HG02885 (cell line): Measurements from ENCODE around the gene SHLD3.
A peak's percentile ranks its signal among the peaks of the same experiment; 100 is the strongest.
"Not testable (repeated sequence)": the region's sequence is repeated elsewhere in the genome, so short reads cannot be mapped to it uniquely, and the experiment has no call there.

ENCODE experiments used
- ATAC-seq: cut with Tn5 transposase; IDR thresholded peaks from one replicate; pipeline ENCODE4 v1.9.1; 2021; ENCODE audit warnings: mild to moderate bottlenecking; ENCODE audit not compliant: unreplicated experiment, poor library complexity

SHLD3 gene, protein sequence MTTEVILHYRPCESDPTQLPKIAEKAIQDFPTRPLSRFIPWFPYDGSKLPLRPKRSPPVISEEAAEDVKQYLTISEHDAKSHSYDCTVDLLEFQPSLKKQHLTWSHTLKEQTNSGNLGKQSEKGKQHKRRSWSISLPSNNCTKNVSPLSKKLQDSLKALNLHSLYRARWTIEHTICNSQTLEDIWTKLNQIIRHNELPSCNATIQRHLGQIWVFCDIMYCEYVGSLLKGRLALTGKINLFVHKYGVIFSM

DNA sequence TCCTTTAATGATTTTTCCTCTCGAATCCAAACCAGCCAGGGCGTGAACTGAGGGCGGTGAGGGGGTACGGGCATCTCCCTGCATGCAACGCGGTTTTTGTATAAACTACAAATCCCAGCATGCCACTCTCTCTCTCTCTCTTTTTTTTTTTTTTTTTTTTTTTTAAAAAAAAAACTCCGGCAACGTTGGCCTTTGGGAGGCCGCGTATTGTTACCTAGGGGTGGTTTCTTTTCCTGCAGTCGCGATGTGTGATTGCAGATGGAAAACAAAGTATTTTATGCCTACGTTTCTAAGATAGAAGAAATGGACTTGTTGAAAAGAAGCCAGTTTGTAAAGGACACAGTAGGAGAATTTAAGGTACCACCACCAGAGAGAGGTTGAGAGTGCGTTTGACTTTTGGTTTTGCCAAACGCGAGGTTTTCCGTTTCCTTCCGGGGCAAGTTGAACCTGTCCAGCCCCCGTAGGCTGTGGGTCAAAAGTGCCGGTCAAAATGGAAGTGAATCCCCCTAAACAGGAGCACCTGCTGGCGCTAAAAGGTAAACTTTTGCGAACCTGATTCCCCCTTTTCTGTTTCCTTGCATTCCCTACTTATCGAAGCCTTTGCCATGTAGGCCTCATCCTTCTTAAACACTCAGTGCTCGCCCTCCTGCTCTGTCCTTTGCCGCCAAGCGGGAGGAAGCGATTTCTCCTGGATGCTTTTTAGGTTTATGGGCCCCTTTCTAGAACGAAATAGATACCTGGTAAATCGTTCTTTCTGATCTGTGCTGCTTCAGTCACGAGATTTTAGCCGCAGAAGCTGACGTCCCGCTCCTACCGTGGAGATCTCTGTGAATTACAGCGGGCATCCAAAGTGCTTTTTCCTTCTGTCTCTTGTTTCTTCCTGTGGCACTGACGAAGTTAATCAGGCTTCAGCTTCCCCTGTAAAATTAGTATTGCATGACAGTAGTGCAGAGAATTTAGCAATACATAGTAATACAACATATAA, at the start of gene SHLD3, which contains the start of gene TRAPPC13:
Gene SHLD3 (plus strand): TSS at position 457 of the 985 bp plus-strand sequence. CDS start 4,561 bp downstream, outside the sequence.
Gene TRAPPC13 (plus strand): TSS at position 457 of the 985 bp plus-strand sequence. CDS start 34 bp downstream, at position 491.
- ATAC-seq, result peak; percentile 78

DNA sequence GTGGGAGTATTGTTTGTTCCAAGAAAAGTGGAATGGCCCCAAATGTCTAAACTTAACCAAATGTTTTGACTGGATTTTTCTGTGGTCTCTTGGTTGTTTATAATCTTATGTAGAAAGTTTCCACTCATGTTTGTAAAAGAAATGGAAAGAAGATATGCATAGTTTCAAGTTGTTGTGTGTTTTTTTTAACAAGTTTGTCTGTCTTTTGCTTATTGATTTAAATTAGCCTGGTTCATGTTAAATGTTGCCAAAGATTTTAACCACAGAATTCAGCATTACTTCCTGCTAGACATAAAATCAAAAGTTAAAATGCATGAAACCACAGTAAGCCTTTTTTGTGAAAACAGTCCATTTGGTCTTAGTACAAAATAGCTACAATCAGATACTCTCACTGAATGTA, 47.7 kb upstream of the SHLD3 start:
- no peak for ATAC-seq

DNA sequence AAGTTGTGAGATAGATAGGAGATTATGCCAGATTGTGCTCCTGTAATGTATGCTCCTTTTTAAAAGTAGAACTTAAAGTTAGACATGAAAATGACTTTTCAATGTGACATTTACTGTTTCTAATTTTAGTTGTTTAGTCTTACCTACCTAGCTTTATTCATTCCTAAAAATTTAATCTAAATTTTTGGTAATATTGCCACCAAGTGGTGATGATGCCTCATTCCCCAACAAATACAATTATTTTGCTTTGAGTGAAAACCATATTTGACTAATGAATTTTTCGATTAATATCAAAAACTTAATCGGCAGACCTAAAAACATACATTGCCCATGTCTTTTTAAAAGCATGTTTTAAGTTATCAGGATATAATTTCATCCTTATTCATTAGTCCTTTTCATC, 36.1 kb upstream of the SHLD3 start:
- no peak for ATAC-seq

DNA sequence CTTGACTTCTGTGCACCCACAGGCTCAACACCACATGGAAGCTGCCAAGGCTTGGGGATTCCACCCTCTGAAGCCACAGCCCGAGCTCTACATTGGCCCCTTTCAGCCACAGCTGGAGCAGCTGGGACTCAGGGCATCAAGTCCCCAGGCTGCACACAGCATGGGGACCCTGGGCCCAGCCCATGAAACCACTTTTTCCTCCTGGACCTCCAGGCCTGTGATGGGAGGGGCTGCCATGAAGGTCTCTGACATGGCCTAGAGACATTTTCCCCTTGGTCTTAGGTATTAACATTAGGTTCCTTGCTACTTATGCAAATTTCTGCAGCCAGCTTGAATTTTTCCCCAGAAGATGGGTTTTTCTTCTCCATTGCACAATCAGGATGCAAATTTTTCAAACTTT, 23.1 kb upstream of the SHLD3 start:
- ATAC-seq, result not testable (repeated sequence)

DNA sequence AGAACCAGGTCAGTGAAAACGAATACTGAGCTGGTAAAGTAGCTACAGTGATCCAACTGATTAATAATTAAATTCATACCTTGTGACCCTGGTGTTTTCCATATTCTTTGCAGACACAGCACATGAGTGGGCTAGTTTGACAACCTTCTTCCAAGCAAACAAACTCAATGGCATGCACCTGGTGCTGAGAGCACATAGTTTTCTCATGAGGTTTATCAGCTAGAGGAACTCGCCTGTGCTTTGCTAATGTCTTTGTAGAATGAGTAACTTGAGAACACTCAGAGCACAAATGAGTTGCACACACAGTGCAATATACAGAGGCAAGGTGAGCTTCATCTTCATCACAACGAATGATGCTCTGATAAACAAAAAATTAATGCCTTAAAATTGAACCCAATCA, 13.3 kb upstream of the SHLD3 start:
- ATAC-seq, result no peak

DNA sequence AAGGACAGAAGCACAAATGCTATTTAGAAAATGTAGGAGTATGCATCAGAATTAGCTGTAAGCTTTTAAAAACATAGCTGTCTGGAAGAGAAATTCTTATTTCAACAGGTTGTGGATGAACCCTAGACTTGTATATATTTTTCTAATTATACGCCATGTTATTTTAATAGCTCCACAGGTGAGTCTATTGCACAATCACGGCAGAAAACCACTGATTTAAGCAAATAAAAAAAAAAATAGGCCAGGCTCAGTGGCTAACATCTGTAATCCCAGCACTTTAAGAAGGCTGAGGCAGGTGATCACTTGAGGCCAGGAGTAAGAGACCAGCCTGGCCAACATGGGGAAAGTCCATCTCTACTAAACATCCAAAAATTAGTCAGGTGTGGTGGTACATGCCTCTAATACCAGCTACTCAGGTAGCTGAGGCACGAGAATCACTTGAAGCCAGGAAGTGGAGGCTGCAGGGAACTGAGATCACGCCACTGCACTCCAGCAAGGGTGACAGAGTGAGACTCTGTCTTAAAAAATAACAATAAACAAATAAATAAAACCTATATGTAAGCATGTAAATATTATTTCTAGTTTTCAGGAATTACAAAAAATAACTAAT, 12.4 kb upstream of the SHLD3 start:
- no peak for ATAC-seq

DNA sequence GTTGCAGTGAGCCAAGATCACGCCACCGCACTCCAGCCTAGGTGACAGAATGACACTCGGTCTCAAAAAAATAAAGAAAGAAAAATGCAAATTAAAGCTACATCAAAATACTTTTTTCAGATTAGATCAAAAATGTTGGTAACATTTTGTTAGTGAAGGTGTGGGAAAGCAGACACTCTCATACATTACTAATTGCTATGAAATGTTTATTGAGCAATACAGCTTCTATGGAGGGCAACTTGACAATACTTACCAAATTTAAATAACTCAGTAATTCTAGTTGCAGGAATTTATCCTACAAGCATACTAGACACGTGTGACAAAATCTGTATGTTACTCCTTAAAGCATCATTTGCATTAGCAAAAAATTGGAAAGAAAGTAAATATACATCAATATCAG, 4.8 kb upstream of the SHLD3 start:
- no peak for ATAC-seq

DNA sequence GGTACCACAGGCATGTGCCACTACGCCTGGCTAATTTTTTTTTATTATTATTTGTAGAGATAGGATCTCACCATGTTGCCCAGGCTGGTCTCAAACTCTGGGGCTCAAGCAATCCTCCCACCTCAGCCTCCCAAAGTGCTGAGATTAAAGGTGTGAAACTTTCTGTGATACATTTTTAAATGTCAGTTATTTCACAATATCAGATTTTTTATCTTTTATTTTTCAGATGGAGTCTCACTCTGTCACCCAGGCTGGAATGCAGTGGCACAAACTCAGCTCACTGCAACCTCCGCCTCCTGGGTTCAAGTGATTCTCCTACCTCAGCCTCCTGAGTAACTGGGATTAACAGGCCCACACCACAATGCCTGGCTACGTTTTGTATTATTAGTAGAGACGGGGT, 2.9 kb upstream of the SHLD3 start:
- ATAC-seq, result not testable (repeated sequence)

DNA sequence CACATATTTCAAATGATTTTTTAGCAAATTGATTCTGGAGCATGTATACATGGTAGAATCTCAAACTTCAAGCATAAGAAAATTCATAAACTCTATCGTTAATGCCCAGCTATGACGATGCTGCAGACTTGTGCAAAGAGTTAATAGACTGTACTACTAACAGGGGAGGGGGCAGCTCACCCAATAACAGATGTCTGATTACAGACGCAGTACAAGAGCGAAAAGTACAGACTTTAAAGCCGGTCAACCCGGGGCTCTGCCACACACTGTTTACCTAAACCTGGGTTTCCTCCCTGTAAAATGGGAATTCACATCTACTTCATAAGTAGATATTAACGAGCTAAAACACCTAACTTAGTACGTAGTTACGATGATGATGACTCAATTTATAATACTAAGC, 1.3 kb upstream of the SHLD3 start:
- no peak for ATAC-seq

DNA sequence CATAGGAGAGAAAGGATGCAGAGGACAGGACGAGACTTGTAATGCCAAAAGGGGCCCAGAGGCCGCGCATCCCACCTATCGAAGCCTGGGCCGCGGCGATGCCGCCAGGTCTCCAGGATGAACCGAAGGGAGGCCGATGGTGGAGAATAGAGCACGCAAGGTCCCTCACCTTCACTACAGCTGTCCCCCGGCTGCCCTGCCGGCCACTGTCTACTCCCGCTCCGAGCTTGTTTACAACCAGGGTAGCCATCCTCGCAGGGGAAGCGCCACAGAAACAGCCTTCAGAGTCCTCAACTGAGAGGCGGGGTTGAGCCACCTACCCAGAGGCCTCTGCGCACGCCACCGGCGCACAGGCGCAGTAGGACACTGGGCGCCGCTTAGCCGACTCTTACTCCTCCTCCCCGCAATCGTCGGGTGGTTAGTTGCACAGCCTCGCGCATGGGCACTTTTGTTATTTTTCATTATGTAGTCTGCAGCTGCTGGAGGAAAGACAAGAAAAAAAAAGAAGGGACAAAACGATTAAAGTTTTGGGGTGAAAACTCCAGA, 729 bp upstream of the SHLD3 start, which contains the start of gene TRIM23:
Gene TRIM23 (minus strand): TSS at position 309 of the 546 bp plus-strand sequence. CDS start 59 bp downstream, at position 250.
- peak; percentile 96 for ATAC-seq

DNA sequence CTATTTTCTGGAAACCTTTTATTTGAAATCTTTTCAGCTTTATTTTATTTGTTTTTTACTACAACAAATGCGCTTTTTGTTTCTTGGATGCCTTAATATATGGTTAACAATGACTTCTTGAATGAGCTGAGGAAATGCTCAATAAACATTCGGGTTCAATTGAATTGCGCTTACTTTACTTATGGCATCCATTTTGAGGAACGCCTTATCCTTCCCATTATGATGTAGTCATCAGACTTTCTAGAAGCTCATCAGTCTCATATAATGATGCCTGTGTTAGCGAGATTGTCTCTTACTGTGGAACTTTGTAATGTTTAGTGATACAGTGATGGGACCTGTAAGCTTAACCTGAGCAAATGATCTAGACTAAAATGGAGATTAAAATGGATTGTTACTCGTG, 916 bp downstream of the SHLD3 start:
- ATAC-seq, result no peak

DNA sequence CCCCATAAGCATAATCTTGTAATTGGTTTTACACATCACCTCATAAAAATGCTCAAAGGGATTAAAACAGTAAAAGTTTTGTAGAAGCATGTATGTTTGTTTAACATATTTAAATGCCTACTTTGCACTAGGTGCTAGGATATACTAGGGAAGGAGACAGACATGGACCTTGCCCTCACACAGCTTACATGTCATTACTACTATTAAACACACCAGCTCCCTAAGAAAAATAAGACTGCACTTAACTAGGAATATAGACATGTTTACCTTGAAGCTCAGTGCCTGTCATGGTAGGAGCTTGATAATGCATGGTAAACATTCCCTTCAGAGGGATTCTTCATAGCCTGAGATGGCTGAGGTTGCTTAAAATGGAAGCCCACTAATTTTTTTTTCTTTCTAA, 6.2 kb downstream of the SHLD3 start:
- no peak for ATAC-seq

DNA sequence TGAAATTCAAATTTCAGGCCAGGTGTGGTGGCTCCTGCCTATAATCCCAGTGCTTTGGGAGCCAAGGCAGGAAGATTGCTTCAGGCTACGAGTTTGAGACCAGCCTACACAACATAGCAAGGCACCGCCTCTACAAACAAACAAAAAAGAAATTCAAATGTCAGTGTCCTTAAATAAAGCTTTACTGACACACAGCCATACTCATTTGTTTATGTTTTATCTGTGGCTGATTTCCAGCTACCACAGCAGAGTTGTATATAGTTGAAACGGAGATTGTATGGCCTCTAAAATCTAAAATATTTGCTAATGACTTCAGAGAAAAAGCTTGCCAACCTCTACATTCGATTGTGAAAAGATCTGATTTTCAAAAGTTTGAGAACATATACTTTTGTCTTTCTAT, 15.4 kb downstream of the SHLD3 start:
- no peak for ATAC-seq

DNA sequence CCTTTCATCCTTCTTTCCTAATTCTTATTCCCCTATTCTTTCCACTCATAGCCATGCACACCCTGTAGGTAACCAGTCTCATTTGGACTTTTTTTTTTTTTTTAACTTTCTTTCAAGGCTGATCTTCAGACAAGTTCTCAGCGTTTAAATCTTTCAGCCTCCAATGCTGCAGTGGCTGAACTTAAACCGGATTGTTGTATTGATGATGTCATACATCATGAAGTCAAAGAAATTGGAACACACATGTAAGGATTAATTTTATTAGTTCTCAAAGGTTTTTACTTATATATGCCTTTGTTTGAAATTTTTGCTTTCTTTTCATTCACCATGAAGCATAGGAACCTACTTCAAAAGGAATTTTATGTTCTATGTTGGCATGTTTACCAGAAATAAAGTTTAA, 22.1 kb downstream of the SHLD3 start:
- ATAC-seq, result no peak

DNA sequence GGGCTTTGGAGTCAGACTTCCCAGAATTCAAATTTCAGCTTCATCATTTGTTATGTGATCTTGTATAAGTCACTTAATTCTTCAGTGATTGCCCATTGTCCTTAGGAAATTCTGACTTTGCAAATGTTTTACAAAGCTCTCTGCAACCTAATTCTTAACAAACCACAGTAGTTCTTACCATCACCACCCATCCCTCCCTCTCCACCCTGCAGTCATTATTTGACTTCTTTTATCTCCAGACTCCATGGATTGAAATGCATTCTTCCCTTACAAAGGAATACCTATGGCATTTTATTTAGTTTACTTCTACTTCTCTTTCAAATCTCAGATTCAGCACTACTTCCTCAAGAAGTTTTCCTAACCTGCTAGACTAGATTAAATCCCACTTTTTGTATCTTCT, 23.1 kb downstream of the SHLD3 start:
- ATAC-seq, result no peak

DNA sequence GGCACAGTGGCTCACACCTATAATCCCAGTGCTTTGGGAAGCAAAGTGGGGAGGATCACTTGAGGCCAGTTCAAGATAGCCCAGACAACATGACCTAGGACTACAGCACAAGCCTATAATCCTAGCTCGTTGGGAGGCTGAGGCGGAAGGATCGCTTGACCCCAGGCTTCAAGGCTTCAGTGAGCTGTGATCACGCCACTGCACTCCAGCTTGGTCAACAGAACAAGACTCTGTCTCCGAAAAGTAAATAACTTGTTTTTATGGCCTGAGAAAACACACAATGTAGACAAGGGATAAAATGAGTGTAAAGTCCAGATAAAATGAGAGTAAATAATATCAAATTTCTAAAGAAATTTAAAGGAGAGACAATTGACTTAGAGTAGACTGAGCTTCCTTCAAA, 26.3 kb downstream of the SHLD3 start:
- no peak for ATAC-seq

DNA sequence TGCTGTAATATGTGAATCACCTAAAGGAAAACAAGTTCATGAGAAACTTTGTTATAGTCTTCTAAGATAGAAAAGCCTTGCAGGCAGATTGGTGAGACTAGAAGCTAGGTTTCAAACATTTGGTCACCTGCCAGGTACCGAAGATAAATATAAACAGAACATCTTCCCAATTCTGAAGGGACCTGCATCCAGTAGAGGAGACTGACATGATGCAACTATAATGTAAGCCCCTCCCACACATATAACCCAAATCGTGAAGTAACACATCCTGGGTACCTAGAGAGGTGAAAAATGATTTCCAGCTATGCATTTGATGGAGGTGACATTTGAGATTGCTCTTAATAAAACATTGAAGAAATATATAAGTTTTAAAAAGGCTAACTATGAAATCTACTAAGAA, 29.9 kb downstream of the SHLD3 start:
- no peak for ATAC-seq

DNA sequence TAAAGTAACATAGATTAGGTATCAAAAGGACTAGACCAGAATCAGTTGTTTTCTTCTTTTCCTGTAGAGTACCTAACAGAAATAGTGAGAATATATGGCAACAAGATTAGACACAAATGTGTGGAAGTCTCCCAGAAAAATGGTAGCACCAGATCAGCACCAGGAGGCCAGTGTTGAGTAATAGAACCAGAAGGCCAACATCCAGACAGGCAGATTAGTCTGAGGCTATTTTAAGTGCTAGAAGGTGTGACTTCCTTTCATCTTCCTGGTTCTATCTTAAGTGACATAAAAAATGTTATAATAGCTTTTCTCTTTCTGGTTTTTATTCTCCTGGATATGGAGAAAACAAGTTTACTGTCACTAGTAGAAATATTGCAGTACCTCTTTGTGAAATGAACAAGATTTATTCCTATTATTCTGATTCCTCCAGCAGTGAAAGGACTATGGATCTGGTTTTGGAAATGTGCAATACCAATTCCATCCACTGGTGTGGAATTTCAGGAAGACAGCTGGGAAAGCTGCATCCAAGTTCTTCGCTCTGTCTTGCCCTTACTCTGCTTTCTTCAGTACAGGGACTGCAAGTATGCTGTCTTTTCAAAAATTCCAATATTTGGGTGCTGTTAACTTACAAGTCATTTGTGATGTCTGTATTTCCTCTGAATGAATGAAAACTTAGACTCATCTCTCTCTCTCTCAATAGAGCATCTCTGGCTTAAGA, 39.1 kb downstream of the SHLD3 start:
- ATAC-seq, result no peak

DNA sequence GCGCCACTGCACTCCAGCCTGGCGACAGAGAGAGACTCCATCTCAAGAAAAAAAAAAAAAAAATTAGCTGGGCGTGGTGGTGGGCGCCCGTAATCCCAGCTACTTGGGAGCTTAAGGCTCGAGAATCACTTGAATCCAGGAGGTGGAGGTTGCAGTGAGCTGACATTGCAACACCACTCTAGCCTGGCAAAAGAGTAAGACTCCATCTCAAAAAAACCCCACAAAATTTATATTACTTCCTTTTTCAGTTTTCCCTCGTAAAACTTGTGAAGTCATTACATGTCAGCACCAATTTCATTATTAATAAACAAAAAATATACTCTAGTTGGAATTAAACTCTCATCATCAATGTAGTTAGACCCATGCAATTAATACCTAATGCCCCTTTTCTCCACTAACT, 43.9 kb downstream of the SHLD3 start:
- ATAC-seq, result no peak

DNA sequence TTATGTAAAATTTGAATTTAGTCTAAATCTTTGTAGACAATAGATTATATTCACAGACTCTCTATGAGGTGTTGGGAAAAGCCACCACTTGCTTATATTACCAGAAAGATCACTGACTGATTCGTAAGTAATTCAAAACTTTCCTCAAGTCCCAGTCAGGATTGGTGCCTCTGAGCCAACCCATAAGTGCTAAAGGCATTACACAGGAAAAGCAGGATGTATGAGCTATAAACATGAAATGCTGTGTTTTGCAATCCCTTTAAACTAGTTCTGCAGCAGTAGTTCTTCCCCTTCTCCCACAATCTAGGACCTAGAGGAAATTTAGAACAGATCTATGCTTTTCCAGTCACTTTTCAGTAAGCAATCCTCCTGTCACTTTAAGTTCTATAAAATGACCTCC, 48.0 kb downstream of the SHLD3 start:
- ATAC-seq, result no peak
